Esophagus squamous epithelium (tissue), 4 donors: ENCODE results near the gene PCBP4.

Experiments
- POLR2A ChIP-seq, 4 donors: fragments of 450-650 bp; IDR thresholded peaks; one replicate each; pipeline ENCODE4 v1.6.1; 2017; ENCODE audit warnings: antibody characterized with exemption in 4 of 4, mild to moderate bottlenecking in 4 of 4, moderate library complexity in 3 of 4
- TF ChIP-seq, protein P1 (sequence below), 6 experiments: fragments of 450-650 bp in 4 of 6; fragments of 200-600 bp in 2 of 6; sonication (generic) in 2 of 6; IDR thresholded peaks; one replicate each; pipeline ENCODE4 v1.5.1; 2016 to 2019; ENCODE audit warnings: antibody characterized with exemption in 6 of 6, mild to moderate bottlenecking in 4 of 6, moderate library complexity in 4 of 6

DNA sequence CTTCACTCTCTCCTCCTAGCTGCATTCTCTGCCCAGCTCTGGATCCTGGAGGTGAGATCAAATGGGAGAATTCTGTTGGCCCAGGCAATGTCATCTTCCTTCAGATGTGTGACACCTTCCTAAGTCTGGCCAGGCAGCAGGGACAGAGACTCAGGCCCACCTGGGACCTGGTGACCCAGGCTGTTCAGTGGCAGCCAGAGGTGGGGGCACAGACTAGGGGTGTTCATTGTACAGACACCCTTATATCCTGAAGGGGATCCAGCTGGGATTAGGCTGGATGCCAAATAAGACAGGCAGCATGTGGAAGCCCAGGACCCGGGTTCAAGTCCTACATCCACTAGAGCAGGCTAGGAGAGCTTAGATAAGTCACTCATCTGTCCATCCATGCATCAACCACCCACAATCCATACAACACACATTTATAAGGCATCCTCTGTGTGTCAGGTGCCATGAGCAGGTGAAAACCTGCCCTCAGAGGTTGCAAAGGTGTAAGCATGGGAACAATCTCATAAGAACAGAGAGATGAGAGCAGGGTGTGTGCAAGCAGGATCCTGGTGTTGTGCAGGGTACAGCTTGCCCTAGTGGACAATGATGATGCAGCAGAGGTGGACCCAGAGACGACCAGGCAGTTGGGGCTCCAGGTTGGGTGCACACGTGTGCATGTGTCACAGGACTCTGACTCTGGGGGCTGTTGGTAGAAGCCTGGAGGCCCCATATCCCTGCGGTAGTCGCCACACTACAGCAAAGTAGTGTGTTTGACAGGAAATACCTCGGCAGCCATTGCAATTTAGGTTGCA, 46.7 kb upstream of the PCBP4 start:
- TF ChIP-seq, protein P1, sequence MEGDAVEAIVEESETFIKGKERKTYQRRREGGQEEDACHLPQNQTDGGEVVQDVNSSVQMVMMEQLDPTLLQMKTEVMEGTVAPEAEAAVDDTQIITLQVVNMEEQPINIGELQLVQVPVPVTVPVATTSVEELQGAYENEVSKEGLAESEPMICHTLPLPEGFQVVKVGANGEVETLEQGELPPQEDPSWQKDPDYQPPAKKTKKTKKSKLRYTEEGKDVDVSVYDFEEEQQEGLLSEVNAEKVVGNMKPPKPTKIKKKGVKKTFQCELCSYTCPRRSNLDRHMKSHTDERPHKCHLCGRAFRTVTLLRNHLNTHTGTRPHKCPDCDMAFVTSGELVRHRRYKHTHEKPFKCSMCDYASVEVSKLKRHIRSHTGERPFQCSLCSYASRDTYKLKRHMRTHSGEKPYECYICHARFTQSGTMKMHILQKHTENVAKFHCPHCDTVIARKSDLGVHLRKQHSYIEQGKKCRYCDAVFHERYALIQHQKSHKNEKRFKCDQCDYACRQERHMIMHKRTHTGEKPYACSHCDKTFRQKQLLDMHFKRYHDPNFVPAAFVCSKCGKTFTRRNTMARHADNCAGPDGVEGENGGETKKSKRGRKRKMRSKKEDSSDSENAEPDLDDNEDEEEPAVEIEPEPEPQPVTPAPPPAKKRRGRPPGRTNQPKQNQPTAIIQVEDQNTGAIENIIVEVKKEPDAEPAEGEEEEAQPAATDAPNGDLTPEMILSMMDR (IDR thresholded peaks at IDR 0.05): no peak
- TF ChIP-seq POLR2A (IDR thresholded peaks at IDR 0.05): no peak
